Mesodermal cell (in vitro differentiated cells): Measurements from ENCODE around the gene EGF.
A peak's percentile ranks its signal among the peaks of the same experiment; 100 is the strongest.
"Not testable (repeated sequence)": the region's sequence is repeated elsewhere in the genome, so short reads cannot be mapped to it uniquely, and the experiment has no call there.

Experiments
- H3K27ac ChIP-seq: 2 replicates; pipeline ENCODE4 v1.7.0; 2013; ENCODE audit warnings: mild to moderate bottlenecking, low read depth, low read length, moderate library complexity; ENCODE audit not compliant: severe bottlenecking
- H3K36me3 ChIP-seq: 2 replicates; pipeline ENCODE4 v1.7.1; 2013; ENCODE audit warnings: mild to moderate bottlenecking, low read length, moderate library complexity; ENCODE audit not compliant: control insufficient read depth, insufficient read depth
- H3K4me1 ChIP-seq: one replicate; pipeline ENCODE4 v1.7.1; 2013; ENCODE audit warnings: mild to moderate bottlenecking, low read length; ENCODE audit not compliant: insufficient read depth, control insufficient read depth, poor library complexity, severe bottlenecking
- H3K4me3 ChIP-seq: 2 replicates; pipeline ENCODE4 v1.7.0; 2013; ENCODE audit warnings: low read length, control low read depth, mild to moderate bottlenecking; ENCODE audit not compliant: insufficient read depth, poor library complexity, severe bottlenecking; ENCODE audit errors: extremely low read depth
- H3K9me3 ChIP-seq: 2 replicates; pipeline ENCODE4 v1.7.1; 2013; ENCODE audit warnings: mild to moderate bottlenecking, low read length, moderate library complexity; ENCODE audit not compliant: control insufficient read depth
- WGBS, 2 experiments: methylation state at CpG; one replicate each; pipeline ENCODE4 v1.1.5; 2013; ENCODE audit warnings: missing lambda C conversion rate in 2 of 2; ENCODE audit not compliant: insufficient coverage in 2 of 2; 5-methylcytosine and 5-hydroxymethylcytosine counted together

Gene EGF

DNA sequence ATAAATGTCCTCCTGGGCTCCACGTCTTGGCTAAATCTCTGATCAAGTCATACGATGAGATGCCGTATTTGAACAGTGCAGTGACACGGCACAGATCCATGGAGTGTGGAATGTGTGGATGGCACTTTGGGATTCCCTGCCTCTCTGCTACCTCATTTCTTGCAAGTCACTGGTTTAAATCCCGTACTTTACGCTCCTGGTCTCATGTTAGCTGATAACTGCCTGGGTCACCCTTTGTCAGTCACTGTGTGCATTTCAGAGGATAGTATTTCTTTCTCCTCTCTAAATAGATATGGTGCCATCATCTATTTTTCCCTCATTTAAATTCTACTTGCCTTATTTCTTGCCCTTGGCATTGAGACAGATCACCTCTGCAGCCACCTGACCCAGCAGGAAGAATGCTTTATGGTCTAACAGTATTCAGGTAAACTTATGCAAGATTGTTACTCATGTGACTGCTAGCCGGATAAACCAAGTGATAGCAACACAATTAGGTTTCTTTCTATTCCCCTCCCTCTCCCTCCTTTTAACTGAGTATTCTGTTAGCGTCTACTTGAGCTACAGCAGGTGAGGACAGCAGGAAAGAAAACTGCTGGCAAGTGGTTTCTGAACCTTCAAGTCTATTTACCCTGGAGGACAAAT, 2.8 kb downstream of the EGF start:
- H3K4me3 ChIP-seq = no peak overlapping the region
- H3K4me1 ChIP-seq = peaks cover 10% of the 10 kb centered on the region
- WGBS, 2 experiments = 93 to 95% methylated on average over 4 to 6 of the region's 8 CpGs
- no peaks in the 10 kb centered on the region for H3K36me3 ChIP-seq
- no peaks in the 10 kb centered on the region for H3K9me3 ChIP-seq
- no peak overlapping the region for H3K27ac ChIP-seq

DNA sequence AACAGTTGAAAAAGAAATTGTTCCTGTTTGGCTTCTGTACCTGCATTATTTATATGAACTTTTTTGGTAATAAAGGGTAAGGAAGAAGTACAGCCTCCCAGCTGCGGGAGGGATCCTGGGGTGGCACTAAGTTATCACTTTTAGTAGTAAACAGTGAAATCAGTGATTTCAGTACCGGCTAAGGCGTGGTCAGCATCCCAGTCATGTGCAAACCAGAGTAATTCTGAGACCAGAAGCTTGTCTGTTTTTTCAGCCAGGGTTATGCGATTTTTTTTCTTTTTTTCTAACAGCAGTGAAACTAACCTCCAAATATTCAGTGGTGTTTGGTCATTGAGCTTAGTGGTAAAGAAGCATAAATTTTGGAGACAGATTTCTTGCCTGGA, 3.3 kb downstream of the EGF start:
- no peaks in the 10 kb centered on the region for H3K36me3 ChIP-seq
- no peak overlapping the region for H3K27ac ChIP-seq
- H3K4me1 ChIP-seq = peaks cover 11% of the 10 kb centered on the region
- 75 to 78% methylated on average over 3 of the region's 4 CpGs for WGBS, 2 experiments
- H3K4me3 ChIP-seq = no peak overlapping the region
- no peaks in the 10 kb centered on the region for H3K9me3 ChIP-seq

DNA sequence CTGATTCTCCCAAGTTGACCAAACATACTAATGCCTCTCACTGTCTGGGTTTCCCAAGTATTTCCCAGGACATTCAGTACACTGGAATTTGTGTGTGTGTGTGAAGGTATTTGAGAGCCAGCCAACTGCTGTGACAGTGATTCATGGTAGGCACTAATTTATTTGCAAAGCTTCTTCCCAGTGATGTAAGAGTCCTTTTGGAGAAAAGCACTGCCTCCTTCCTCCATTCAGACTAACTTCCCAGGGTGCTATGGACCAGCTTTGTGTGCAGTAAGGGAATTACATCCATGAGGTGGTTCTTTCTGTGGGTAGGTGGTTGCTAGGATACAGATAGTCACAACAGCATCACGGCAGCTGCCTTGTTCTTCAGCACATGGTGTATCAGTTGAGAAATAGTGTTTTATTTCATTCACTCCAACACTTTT, 8.7 kb downstream of the EGF start:
- WGBS, 2 experiments = no CpG with 5 or more reads among the region's 1 CpG
- peak overlapping the region; percentile 37 for H3K27ac ChIP-seq

DNA sequence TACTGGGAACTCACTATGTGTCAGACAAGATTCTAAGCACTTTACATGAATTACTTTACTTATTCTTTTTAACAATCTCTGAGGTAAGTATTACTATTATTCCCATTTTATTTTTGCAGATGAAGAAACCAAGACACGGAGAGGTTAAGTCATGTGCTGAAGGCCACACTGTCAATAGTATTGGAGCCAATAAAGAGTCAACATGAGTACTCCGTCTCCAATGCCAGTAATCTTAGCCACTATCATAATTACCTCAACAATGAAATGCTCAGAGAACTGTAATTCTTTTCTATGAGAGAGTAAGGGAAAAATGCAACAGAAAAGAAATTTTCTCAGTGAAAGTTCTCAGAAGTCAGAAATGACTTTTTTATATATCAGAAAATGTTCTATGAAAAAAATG, 12.7 kb downstream of the EGF start:
- H3K4me3 ChIP-seq = no peak overlapping the region
- no peak overlapping the region for H3K27ac ChIP-seq
- H3K9me3 ChIP-seq = no peaks in the 10 kb centered on the region
- WGBS, 2 experiments = 100% methylated on average over 1 of the region's 2 CpGs; no CpG with 5 or more reads in 1 of the 2 experiments
- H3K36me3 ChIP-seq = no peaks in the 10 kb centered on the region
- H3K4me1 ChIP-seq = peaks cover 4% of the 10 kb centered on the region

More for the DNA sequence above, 8.7 kb downstream of the EGF start:
- Histone ChIP-seq H3K4me3 (no peak overlapping the region), H3K4me1 (peaks cover 4% of the 10 kb centered on the region), H3K9me3 (no peaks in the 10 kb centered on the region), H3K36me3 (no peaks in the 10 kb centered on the region)

DNA sequence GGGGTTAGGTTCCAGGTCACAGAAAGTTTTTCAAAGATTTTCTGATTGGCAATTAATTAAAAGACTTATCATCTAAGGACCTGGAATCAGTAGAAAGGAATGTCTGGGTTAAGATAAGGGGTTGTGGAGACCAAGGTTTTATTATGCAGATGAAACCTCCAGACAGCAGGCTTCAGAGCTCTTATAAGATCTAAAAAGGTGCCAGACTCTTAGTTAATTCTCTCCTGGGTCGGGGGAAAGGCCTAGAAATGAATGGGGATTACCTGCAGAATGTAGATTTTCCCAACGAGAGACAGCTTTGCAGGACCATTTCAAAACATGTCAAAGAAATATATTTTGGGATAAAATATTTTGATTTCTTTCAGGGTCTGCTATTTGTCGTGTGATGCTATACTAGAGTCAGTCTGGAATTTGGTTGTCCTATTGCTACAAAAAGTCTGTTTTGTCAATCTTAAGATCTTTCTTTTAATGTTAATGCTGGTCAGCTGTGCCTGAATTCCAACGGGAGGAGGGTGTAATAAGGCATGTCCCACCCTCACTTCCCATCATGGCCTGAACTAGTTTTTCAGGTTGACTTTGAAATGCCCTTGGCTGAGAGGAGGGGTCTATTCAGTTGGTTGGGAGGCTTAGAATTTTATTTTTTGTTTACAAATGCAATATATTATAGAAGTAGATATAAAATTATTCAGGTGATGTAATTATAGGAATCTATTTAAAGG, 15.8 kb downstream of the EGF start:
- 26 to 100% methylated on average over 1 to 3 of the region's 4 CpGs for WGBS, 2 experiments
- no peaks in the 10 kb centered on the region for H3K9me3 ChIP-seq
- H3K27ac ChIP-seq = no peak overlapping the region
- no peaks in the 10 kb centered on the region for H3K4me1 ChIP-seq
- no peaks in the 10 kb centered on the region for H3K36me3 ChIP-seq
- no peak overlapping the region for H3K4me3 ChIP-seq

DNA sequence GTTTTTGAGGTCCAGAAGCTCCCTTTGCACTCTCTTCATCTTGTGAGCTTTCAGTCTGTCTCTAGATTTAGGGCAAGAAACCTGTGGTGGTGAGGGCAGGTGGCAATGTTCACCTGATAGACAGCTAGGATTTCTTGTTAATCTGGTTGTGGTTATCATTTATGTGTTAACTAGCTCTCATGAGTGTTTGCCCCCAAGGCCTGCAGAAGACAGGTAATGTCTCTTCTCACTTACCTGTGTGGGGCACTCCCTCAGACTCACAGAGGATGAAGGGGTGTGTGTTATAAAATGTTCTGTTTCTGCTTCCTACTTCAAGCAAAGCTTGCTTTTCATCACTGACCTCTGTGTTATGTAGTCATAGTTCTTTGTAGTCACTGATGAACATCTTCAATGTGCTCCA, 17.8 kb downstream of the EGF start:
- Histone ChIP-seq H3K36me3 (no peaks in the 10 kb centered on the region), H3K9me3 (no peaks in the 10 kb centered on the region), H3K27ac (no peak overlapping the region), H3K4me1 (no peaks in the 10 kb centered on the region), H3K4me3 (no peak overlapping the region)

DNA sequence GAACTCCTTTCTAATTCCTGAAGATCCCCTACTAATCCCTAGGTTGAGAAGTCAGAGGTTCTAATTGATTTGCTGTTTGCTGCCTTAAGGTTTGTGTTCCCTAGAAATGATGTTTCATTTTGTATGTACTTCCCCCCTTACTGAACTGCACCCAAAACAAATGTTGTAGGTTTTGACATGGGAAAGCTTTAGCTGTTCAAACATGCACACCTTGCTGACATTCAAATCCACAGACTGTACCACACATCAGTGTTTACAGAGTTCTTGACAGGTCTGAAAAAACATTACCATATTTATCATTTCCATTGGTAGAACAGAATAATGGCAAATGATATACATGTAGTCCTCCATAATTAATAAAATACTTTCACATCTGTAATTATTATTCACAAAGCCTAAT, 18.2 kb downstream of the EGF start:
- no peak overlapping the region for H3K4me3 ChIP-seq
- H3K36me3 ChIP-seq = no peaks in the 10 kb centered on the region
- no peaks in the 10 kb centered on the region for H3K9me3 ChIP-seq
- no peaks in the 10 kb centered on the region for H3K4me1 ChIP-seq
- no peak overlapping the region for H3K27ac ChIP-seq

DNA sequence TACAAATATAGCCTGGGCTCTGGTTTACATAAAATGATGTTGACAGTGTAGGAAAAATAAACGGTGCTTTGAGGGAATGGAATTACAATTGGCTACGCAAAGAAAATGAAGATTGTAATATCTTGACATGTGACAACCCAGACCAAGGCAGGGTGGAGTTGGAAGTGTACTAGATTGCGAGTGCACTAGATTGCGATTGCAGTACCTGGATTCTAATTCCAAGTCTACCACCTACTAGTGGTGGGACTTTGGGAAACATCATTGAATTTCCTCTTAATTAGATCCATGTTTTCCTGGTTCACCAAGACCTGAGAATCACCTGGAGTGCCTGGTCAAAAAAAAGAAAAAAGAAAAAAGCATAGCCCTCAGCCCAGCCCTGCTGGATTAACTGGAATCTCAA, 18.6 kb downstream of the EGF start:
- Histone ChIP-seq H3K27ac (no peak overlapping the region), H3K36me3 (no peaks in the 10 kb centered on the region), H3K9me3 (no peaks in the 10 kb centered on the region), H3K4me3 (no peak overlapping the region), H3K4me1 (no peaks in the 10 kb centered on the region)
- WGBS, 2 experiments = 100% methylated on average over 3 to 4 of the region's 4 CpGs

DNA sequence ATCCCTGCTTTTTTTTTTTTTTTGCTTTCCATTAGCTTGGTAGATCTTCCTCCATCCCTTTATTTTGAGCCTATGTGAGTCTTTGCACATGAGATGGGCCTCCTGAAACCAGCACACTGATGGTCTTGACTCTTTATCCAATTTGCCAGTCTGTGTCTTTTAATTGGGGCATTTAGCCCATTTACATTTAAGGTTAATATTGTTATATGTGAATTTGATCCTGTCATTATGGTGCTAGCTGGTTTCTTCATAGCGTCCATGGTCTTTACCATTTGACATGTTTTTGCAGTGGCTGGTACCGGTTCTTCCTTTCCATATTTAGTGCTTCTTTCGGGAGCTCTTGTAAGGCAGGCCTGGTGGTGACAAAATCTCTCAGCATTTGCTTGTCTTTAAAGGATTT, 24.7 kb downstream of the EGF start:
- not testable (repeated sequence) for H3K36me3 ChIP-seq, H3K4me3 ChIP-seq, H3K27ac ChIP-seq, H3K9me3 ChIP-seq, H3K4me1 ChIP-seq
- 100% methylated on average over 1 of the region's 3 CpGs; no CpG with 5 or more reads in 1 of the 2 experiments for WGBS, 2 experiments

DNA sequence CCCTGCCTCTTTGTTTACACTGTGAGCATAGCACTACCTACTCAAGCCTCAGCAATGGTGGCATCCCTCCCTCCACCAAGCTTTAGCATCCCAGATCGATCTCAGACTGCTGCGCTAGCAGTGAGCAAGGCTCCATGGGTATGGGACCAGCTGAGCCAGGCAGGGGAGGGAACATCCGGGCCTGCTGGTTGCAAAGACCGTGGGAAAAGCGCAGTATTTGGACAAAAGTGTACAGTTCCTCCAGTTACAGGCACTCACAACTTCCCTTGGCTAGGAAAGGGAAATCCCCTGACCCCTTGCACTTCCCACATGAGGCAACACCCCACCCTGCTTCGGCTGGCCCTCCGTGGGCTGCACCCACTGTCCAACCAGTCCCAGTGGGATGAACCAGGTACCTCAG, 26.5 kb downstream of the EGF start:
- Histone ChIP-seq H3K4me1 (no peaks in the 10 kb centered on the region), H3K36me3 (no peaks in the 10 kb centered on the region), H3K9me3 (no peaks in the 10 kb centered on the region), H3K4me3 (no peak overlapping the region), H3K27ac (no peak overlapping the region)
- 86 to 96% methylated on average over 4 to 5 of the region's 7 CpGs for WGBS, 2 experiments

DNA sequence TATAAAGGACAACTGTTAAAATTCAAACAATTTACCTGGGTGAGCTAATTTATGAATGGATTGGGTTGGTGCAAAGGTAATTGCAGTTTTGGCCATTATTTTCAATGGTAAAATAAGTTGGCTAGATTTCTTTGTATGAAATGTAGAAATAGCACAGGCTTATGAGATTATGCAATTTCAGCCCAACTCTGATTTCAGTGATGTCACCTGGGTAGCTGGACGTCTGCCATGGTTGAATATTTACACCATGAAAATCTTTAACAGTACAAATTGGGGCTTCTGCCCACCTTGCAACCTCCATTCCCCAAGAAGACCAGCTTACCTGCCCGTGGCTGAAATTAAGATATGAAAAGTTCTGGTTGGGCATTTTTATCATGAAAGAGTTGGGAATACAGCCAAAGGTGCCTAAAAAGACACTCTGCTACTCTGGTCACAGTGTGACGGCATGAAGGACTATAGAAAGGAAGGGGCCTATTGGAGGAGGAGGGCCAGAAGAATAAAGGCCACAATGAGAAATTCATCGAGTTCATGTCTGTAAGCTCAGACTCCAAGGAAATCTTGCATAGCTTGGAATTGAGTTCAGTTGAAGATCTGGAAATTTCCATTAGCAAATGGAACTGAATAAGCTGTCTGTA, 29.7 kb downstream of the EGF start:
- Histone ChIP-seq H3K4me3 (no peak overlapping the region), H3K27ac (no peak overlapping the region), H3K9me3 (no peaks in the 10 kb centered on the region), H3K36me3 (no peaks in the 10 kb centered on the region), H3K4me1 (no peaks in the 10 kb centered on the region)
- 89 to 95% methylated on average over 1 to 4 of the region's 4 CpGs for WGBS, 2 experiments
